ENCODE results near the gene FTH1. TPM values are rescaled to one million over a fixed set of nuclear protein-coding genes. Genes with fewer than 3 reads are reported as not detected.

The FTH1 gene
- total RNA-seq, 1 experiment from 2014 or later: 1,937 TPM

DNA sequence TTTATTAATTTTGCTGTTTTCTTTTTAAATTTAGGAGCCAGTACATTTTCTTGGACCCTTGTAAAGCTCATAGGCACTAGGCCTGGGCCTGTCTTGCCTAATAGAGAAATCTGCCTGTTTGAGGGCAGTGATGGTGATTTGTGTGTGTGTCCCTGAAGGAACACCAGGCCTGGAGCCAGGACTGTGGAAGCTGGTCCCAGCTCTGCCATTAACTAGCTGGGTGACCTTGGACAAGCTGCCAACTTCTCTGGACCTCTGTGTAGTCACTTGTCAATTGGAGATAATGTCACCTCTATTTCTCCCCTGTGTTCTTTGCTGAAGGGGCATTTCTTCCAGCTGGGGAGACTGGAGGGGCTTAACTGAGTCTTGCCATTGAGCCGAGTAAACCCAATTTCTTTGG, 16.0 kb upstream of the FTH1 start:
- TF ChIP-seq EZH2 (IDR thresholded peaks at IDR 0.05; ENCODE audit: low read length, unreplicated experiment) (no peak), EZH2phosphoT487 (IDR thresholded peaks at IDR 0.05; ENCODE audit: borderline replicate concordance, low read length) (no peak)
- TF ChIP-seq, protein P1, sequence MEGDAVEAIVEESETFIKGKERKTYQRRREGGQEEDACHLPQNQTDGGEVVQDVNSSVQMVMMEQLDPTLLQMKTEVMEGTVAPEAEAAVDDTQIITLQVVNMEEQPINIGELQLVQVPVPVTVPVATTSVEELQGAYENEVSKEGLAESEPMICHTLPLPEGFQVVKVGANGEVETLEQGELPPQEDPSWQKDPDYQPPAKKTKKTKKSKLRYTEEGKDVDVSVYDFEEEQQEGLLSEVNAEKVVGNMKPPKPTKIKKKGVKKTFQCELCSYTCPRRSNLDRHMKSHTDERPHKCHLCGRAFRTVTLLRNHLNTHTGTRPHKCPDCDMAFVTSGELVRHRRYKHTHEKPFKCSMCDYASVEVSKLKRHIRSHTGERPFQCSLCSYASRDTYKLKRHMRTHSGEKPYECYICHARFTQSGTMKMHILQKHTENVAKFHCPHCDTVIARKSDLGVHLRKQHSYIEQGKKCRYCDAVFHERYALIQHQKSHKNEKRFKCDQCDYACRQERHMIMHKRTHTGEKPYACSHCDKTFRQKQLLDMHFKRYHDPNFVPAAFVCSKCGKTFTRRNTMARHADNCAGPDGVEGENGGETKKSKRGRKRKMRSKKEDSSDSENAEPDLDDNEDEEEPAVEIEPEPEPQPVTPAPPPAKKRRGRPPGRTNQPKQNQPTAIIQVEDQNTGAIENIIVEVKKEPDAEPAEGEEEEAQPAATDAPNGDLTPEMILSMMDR (conservative IDR thresholded peaks at IDR 0.05; ENCODE audit: low read depth, low read length): no peak
- no peaks in the 10 kb centered on the region for H3K9me2 ChIP-seq (replicated peaks; ENCODE audit: low read length)
- no peaks in the 10 kb centered on the region for H3K36me3 ChIP-seq (ENCODE audit: low read depth, low read length)
- no peaks in the 10 kb centered on the region for H3F3A ChIP-seq (ENCODE audit: low read length, unreplicated experiment)
- intact Hi-C loops (cut with micrococcal nuclease): no loop called here
- H3K79me2 ChIP-seq (ENCODE audit: low read length): no peaks in the 10 kb centered on the region
- H3K4me3 ChIP-seq (ENCODE audit: low read length): no peak overlapping the region
- no peak for ATAC-seq
- H3K9me3 ChIP-seq (ENCODE audit: low read length): no peaks in the 10 kb centered on the region
- H3K4me1 ChIP-seq (ENCODE audit: insufficient read depth, low read length): peaks cover 19% of the 10 kb centered on the region
- POLR2A ChIA-PET (ENCODE audit: unreplicated experiment): no interaction called here
- no peaks in the 10 kb centered on the region for H3K27me3 ChIP-seq (ENCODE audit: low read length)
- CTCF ChIA-PET: interaction anchor here (0.7 kb wide), 1 partner anchor 221 kb away, joined by 3 read pairs; no protein-coding TSS in a partner anchor
- H3K4me2 ChIP-seq (ENCODE audit: low read length): no peak overlapping the region
- no peak overlapping the region for H2AFZ ChIP-seq (ENCODE audit: low read length)
- no peaks in the 10 kb centered on the region for H4K20me1 ChIP-seq (ENCODE audit: low read length)
- H3K9ac ChIP-seq (ENCODE audit: low read length): no peak overlapping the region
- no peak for DNase-seq
- no TSS peak for BruUV-seq (replicated peaks)
- no peak overlapping the region for H3K27ac ChIP-seq (ENCODE audit: low read length)

DNA sequence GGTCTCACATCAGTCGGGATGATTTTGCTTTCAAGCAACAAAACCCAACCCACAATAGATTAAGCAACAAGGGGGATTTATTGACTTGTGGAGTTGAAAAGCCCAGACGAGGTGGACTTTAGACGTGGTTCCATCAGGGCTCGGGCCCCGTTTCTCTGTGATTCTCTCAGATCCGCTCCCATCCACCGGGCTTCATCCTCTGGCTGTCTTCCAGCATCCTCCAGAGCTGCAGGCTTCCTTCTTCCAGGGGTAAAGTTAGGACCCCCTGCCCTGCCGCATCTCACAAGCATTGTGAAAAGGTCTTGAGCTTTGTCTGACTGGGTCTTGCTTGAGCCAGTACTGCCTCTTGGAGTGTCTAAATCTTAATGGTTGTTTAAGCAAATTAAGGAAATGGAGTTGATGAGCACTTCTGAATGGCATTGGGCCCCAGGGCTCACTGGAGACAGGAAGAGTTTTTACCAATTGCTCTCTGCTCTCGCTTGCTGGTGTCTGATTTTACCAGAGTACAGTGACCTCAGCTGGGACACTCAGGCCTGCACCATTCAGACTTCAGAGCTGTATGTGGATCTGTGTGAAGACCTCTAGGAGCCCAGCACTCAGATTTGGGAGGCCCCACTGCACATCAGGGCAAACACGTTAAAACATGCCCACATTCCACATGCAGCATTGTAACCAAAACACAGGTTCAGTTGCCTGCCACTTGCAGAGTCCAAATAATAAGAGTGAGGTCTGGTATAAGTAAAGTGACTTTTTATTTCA, 13.5 kb upstream of the FTH1 start:
- no peak for ATAC-seq
- no peak overlapping the region for H3K27ac ChIP-seq (ENCODE audit: low read length)
- ChIA-PET CTCF (no interaction called here), POLR2A (ENCODE audit: unreplicated experiment) (no interaction called here)
- H3F3A ChIP-seq (ENCODE audit: low read length, unreplicated experiment): no peaks in the 10 kb centered on the region
- intact Hi-C loops (cut with micrococcal nuclease): no loop called here
- H3K9me2 ChIP-seq (replicated peaks; ENCODE audit: low read length): no peaks in the 10 kb centered on the region
- H3K4me3 ChIP-seq (ENCODE audit: low read length): no peak overlapping the region
- no peaks in the 10 kb centered on the region for H3K79me2 ChIP-seq (ENCODE audit: low read length)
- TF ChIP-seq, protein P1 (conservative IDR thresholded peaks at IDR 0.05; ENCODE audit: low read depth, low read length): no peak
- TF ChIP-seq EZH2 (IDR thresholded peaks at IDR 0.05; ENCODE audit: low read length, unreplicated experiment) (no peak), EZH2phosphoT487 (IDR thresholded peaks at IDR 0.05; ENCODE audit: borderline replicate concordance, low read length) (no peak)
- no peak overlapping the region for H3K9ac ChIP-seq (ENCODE audit: low read length)
- no peaks in the 10 kb centered on the region for H3K9me3 ChIP-seq (ENCODE audit: low read length)
- H3K36me3 ChIP-seq (ENCODE audit: low read depth, low read length): no peaks in the 10 kb centered on the region
- no peak for DNase-seq
- H4K20me1 ChIP-seq (ENCODE audit: low read length): no peaks in the 10 kb centered on the region
- no peak overlapping the region for H2AFZ ChIP-seq (ENCODE audit: low read length)
- no peaks in the 10 kb centered on the region for H3K27me3 ChIP-seq (ENCODE audit: low read length)
- H3K4me2 ChIP-seq (ENCODE audit: low read length): no peak overlapping the region
- H3K4me1 ChIP-seq (ENCODE audit: insufficient read depth, low read length): peaks cover 25% of the 10 kb centered on the region
- no TSS peak for BruUV-seq (replicated peaks)
